ENCODE measurements around the gene CRTC1.
"Not testable (repeated sequence)": the region's sequence is repeated elsewhere in the genome, so short reads cannot be mapped to it uniquely, and the experiment has no call there.

Gene CRTC1

DNA sequence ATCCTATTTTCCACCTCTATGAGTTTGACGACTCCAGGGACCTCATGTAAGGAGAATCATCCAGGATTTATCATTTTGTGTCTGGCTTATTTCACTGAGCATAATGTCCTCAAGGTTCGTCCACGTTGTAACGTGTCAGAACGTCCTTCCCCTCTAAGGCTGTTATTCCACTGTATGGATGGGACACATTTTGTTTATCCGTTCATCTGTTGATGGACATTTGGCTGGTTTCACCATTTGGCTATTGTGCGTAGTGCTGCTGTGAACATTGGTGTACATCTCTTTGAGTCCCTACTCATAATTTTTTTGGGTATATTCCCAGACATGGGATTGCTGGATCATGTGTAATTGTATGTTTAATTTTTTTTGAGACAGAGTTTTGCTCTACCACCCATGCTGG is 21.5 kb downstream of the CRTC1 start:
- no peak for DNase-seq

DNA sequence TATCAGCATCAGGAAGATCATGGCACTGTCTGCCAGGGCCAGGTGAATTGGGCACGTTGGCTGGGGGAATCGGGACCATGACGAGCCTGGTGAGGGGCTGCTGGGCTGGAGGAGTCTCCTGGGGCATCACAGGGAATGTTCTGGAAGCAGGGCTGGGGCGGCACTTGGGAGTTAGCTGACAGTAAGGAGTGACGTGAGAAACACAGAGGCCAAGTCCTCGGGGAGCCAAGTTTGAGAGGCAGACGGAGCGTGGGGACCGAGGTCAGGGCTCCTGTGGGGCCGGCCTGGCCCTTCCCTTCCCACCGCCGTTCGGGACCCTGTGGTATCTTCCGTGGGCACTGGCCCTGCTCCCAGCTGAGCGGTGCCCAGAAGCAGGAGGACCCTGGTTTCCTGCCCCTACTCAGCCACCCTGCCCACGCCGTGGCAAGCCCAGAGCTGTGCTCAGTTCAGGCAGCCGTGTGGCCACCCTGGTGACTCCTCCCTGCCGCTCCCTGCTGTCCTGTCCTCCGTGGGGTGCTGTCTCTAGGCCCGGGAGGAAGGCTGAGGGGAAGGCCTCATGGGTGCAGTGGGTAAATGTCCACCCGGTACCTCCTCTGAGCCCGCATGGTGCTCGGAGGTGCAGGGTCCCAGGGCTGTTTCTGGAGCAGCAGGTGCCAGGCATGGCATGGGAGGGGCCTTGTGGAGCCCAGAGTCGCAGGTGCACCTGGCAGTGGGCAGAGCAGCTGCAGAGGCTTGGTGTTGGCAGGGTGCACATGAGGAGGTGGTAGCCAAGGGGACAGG is 25.2 kb downstream of the CRTC1 start:
- no peak for DNase-seq

DNA sequence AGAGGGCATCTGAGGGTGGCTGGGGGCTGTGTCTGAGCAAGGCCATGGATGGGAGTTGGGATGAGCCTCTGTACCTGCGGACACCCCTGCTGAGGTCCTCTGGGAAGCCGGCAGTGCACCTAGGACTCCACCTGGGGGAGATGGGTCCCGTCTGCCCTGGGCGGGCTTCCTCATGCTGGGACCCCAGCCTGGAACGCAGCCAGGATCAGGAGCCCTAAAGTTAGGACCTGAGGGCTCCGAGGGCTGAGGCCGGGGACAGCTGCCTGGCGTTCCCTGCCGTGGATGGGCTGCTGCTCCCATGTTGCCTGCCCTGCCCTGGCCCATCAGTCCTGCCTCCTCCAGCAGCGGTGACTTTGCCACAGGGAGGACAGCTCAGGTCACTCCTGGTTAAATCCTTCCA is 26.1 kb downstream of the CRTC1 start:
- no peak for DNase-seq

DNA sequence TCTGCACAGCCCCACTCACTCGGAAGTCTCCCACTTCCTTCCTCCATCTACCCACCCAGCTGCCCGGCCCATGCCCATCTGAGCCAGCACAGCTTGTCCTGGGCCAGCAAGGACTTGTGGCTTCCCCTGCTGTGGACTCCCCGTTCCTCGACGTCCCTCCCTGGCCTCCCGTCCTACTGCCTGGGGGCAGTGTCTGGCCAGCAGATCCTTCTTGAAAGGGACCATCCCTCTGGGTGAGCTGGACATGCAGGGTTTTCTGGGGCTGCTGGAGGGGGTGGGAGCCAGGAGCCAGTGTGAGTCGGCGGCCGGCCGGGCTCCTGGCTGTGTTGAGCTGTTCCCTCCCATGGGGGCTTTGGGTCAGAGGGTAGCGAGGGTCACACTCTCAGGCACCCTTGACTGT is 26.7 kb downstream of the CRTC1 start:
- DNase-seq, result no peak

DNA sequence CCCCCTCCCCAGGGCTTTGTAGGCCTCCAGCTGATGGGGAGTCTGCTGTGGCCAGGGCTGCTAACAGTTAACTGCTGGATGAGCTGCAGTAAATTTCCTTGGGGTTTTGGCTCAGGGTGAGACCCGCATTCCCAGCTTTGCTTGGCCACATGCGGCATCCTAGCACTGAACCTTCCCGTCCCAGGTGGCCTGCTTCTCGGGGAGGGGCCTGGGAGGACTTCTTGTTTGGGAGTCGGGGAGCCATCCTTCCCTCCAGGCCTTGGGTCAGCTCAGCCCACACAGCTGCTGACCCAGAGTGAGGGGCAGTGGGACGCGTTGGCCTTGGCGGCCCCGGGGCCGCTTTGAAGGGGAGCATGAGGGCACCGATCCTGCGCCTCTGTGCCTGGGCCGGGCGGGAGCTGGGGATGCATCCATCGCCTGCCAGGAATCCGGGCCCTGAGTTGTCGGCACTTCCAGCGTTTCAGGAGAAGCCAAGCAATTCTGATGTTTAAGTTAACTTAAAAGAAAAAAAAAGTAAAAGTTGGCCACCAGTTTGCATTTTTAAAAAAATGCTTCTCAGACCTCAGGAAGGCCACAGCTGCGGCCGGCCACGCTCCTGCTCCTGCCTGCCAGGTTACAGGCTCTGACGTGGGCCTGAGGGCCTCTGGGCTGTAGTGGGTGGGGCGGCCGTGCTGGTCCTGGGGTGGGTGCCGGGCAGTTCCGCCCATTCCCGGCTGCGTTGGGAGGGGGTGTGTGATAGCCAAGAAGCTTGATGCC is 27.7 kb downstream of the CRTC1 start:
- no peak for DNase-seq

DNA sequence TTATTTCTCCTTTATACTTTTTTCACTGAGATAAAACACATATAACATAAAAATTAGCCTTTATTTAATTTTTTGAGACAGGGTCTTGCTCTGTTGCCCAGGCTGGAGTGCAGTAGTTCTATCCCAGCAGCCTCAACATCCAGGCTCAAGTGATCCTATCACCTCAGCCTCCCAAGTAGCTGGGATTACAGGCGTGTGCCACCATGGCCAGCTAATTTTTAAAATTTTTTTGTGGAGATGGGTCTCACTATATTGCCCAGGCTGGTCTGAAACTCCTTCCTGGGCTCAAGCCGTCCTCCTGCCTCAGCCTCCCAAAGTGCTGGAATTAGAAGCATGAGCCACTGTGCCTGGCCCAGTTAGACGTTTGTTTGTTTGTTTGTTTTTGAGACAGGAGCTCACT is 28.4 kb downstream of the CRTC1 start:
- DNase-seq, result no peak

DNA sequence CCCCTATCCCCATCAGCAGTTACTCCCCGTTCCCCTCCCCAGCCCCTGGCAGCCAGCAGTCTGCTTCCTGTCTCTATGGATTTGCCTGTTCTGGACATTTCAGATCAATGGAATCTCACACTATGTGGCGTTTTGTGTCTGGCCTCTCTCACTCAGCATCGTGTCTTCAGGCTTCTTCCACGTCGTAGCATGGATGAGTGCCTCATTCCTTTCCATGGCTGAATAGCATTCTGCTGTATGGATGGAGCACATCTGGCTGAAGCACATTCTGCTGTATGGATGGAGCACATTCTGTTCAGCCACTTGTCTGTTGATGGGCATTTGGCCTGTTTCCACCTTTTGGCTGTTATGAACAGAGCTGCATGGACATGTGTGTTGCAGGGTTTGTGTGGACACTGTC is 29.5 kb downstream of the CRTC1 start:
- DNase-seq, result no peak

DNA sequence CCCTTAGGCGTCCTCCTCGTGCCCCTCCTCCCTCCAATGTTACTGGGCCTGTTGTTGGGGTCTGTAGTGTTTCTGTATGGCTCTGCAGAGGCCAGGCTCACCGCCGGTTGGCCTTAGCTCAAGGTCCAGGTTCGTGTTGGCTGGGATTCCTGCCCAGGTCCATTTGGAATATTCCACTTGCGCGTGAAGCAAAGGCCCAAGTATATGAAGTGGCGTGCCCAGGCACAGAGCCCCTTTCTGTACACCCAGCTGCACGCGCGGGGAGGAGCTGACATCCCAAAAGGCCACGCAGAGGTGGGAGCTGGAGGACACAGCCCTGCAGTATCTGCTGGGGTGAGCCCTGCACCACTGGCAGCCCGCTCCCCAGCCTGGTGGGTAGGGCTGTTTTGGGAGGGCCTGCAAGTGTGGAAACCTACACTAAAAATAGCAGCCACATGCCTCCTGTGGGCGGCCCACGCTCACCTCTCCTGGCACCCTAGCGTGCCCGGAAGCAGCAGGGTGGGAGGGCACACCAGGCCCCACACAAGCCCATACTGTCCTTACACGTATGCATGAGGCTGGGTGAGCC is 30.2 kb downstream of the CRTC1 start:
- no peak for DNase-seq

DNA sequence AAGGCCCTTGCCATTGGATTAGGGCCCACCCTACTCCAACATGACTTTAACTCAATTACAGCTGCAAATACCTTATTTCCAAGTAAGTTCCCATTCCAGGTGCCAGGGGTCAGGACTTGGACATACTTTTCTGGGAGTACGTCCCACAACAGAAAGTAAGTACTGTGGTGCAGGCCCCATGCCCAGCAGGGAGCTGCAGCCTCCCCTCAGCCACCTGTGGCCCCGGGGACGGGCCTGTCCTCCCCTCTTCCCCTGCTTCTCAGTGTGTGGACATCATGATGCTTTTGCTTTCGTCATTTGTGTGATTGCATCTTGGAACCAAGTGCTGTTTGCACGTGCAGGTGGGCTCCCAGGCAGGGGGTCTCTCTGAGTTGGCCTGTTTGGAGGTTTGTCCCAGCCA is 31.9 kb downstream of the CRTC1 start:
- no peak for DNase-seq

DNA sequence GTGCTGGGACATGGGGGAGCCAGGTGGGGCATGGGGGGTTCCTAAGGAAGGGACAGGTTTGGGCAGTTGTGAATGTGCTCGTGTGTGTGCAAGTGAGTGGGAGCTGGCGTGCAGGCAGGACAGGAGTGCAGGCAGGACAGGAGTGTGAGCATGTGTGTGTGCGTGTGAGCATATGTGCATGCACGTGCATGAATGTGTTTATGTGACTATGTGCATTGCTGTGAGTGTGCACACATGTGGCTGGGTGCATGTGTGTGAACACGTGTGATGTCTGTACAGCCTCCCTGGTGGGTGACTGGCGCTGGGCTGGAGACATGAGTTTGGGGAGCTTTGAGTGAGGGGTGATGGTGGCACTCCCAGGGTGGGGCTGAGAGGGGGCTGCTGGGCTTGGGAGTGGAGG is 33.4 kb downstream of the CRTC1 start:
- DNase-seq, result no peak

DNA sequence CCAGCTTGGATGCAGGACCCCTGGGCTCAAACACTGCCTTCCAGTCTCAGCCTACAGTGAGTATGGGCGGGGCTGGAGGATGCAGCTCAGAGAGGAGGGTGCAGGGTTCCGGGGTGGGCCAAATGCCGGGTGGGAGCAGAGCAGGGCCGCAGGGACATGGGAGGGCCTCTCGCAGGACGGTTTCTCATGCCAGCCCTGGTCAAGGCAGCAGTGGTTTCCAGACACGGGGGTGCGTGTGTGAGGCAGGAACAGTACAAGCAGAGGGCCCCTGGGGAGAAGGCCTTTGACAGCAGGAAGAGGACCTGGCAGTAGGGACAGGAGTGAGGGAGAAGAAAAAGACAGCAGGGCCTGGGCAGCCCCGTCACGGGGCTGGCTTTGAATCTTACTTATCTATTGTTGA is 34.1 kb downstream of the CRTC1 start:
- no peak for DNase-seq

DNA sequence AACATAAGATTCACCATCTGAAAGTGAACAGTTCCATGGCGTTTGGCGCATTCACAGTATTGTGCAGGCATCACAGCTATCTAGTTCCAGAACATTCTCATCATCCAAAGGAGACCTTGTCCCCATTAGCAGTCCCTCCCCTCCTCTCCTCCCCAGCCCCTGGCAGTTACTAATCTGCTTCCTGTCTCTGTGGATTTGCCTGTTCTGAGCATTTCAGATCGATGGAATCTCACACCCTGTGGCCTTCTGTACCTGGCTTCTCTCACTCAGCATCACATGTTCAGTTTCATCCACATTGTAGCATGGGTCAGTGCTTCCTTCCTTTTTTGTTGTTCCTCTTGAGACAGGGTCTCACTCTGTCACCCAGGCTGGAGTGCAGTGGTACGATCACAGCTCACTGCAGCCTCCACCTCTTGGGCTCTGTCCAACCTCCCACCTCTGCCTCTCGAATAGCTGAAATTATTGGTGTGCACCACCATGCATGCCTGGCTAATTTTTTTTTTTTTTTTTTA is 34.6 kb downstream of the CRTC1 start:
- no peak for DNase-seq

DNA sequence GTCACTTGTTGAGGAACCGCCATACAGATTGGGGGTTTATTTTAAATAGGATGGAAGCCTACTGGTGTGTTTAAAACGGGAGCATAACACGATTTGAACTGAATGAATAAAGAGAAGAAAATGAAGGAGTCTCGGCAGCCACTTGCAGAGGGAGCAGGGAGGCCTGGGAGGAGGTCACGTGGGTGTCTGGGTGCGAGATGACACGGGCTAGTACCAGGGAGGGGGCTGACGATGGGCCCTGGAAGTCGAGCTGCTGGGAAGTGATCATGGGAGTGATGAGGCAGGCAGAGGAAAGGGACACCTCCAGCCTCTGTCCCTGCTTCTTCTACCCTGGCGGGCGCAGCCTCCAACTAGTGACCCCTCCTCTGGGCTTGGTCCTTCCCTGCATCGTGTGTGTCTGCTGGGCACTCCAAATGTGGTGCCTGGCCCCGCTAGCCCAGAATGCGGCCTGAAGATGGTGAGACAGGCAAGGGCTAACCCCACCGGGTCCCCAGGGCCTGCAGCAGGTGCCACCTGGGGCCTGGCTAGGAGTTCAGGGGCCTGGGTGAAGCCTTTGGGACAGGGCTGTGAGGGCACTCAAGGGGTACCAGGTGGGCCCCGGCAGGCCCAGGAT is 35.5 kb downstream of the CRTC1 start:
- DNase-seq, result no peak

DNA sequence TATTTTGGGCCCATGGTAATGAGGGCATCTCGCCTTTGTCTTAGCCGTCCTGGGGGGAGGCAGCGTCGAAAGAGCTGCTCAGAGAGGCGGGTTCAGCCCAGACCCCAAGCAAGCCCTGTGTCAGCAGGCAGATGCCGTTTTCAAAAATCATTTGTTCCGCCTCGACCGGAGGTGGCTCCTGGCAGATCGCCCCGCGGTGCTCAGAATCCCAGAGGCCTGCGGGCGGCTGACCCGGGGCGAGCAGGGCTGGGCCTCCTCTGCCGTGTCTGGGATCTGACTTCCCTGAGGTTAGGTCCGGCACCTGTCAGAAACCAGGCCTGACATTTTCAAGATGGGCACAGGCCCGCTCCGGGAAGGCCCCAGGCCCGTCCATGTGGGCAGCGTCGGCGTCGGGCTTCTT is 36.1 kb downstream of the CRTC1 start:
- no peak for DNase-seq

DNA sequence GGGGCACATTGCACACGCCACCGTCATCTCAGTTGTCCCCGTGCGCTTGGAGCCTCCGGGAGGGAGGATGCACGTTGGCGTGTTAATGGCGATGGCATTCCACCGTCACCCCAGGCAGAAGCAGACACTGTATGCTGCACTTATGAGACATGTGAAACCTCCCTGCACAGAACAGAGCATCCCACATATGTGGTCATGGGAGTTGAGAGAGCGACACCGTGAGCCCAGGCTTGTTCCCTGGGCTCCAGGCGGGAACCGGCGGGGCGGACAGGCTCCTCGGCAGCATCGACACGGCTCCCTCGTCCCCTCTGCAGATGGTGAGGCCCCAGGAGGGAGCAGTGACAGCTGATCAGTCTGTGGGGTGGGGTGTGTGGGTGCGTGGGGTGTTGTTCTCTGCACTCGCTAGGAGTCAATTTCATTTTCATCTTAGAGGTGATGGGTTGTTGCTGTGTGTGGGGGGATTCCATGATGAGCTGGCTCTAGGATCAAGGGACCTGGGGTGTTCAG is 40.4 kb downstream of the CRTC1 start:
- DNase-seq, result no peak

DNA sequence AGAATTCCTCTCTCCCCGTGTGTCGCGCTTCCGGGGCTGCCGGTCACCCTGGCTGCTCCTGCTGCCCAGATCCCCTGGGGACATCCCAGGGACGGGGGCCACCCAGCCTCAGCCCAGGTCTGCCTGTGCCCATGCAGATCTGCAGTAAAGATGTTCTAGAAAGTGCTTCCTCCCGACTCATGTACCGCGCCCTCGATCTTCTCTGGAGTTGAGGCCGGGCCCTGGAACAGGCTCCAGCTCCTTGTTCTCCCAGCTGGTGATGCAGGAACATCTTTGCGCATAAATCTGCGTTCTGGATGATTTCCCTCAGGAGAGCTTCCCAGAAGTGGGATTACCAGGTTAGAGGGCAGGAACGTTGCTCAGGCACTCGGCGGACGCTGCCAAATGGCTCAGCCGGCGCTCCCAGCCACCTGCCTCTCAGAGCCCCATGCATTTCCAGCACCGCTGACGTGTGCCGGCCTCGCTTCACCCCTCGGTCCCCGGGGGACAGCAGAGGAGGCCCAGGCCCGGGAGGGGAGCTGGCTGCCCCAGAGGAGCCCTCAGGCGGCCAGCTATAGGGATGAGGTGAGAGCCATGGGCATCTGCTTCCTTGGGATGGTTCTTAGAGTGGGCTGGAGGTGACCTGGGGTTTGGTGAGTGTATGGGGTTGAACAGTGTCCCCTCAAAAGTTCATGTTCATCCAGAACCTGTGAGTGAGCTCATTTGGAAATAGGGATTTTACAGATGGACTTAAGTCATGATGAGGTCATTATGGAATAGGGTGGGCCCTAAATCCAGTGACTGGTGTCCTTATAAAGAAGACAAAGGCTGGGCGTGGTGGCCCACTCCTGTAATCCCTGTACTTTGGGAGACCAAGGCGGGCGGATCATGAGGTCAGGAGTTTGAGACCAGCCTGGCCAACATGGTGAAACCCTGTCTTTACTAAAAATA is 42.6 kb downstream of the CRTC1 start:
- no peak for DNase-seq

DNA sequence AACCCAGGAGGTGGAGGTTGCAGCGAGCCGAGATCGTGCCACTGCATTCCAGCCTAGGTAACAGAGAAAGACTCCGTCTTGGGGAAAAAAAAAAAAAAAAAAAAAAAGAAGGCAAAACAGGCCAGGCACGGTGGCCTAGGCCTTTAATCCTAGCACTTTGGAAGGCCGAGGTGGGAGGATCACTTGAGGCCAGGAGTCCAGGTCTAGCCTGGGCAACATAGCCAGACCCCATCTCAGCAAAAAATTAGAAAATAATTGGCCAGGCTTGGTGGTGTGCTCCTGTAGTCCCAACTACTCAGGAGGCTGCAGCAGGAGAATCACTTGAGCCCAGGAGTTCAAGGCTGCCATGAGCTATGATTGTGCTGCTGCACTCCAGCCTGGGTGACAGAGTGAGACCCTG is 43.4 kb downstream of the CRTC1 start:
- no peak for DNase-seq

DNA sequence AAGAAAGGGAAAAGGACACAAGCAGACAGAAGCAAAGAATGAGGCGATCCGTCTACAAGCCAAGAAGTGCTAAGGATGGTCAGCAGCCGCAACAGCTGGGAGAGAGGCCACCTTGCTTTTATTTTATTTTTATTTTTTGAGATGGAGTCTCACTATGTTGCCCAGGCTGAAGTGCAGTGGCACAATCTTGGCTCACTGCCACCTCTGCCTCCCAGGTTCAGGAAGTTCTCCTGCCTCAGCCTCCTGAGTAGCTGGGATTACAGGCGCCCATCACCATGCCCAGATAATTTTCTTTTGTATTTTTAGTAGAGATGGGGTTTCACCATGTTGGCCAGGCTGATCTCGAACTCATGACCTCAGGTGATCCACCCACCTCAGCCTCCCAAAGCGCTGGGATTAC is 44.1 kb downstream of the CRTC1 start:
- not testable (repeated sequence) for DNase-seq

DNA sequence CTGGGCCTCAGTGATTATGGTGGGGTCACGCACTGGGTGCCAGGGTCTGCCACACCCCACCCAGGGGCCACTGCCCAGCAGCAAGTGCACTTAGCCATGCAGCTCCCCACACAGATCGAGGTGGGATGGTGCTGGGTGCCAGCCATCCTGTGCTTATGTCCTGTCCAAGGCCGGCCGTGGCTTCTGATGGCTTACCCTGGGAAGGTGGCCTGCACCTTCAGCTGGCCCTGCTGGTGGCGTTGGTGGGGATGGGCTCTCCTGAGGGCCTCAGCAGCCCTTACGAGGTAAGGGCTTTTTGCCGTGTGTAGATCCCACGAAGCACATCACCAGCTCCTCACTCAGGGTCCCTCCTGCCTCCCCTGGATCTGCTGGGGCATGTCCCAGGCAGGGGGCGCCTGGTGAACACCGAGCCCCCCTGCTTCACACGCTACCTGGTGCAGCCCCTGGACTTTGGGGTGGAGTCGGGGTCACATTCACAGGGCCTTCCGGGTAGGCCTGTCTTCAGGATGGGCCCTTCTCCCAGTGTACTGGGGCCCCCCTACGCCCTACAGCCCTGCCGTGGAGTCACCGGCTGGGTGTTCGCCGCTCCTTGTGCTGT is 46.6 kb downstream of the CRTC1 start:
- no peak for DNase-seq

DNA sequence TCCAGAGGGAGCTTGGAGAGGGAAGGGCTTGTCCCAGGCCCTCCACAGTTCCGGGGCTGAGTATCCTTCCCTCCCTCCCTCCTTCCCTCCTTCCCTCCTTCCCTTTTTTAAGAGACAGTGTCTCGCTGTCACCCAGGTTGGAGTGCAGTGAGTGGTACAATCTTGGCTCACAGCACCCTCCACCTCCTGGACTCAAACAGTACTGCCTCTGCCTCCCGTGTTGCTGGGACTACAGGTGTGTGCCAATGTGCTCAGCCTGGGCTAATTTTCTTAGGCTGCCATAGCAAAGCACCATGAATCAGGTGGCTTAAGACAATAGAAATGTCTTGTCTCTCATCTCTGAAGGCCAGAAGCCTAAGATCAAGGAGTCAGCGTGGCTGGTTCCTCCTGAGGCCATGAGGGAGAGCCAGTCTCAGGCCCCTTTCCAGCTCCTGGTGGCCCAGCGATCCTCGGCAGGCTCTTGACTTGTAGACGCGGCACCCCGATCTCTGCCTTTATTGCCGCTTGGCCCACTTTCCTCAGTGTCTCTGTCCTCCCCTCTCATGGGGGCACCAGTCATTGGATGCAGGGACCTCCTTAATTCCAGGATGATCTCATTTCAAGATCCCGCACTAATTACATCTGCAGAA is 47.5 kb downstream of the CRTC1 start:
- no peak for DNase-seq

DNA sequence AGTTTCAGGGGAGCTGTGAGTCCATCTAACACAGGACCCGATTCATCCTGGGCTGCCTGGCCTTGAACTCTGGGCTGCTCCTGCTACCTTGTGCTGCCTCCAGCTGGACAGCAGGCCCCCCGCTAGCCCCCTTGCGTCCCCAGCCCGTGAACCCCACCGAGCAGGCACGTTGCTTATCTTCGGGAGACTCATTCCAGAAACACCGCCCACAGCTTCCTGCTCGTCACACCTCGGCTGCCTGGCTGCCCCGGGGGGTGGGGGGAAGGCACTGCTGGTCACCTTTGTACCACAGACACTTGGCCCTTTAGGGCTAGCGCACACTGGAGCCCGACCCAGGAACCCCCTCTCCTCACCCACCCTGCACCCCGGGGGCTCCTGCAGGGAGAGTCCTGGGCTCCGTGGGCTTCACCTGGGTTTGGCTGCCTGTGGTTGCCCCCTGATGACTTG is 48.1 kb downstream of the CRTC1 start:
- no peak for DNase-seq
